ENCODE results near the gene ACOX3.

DNA sequence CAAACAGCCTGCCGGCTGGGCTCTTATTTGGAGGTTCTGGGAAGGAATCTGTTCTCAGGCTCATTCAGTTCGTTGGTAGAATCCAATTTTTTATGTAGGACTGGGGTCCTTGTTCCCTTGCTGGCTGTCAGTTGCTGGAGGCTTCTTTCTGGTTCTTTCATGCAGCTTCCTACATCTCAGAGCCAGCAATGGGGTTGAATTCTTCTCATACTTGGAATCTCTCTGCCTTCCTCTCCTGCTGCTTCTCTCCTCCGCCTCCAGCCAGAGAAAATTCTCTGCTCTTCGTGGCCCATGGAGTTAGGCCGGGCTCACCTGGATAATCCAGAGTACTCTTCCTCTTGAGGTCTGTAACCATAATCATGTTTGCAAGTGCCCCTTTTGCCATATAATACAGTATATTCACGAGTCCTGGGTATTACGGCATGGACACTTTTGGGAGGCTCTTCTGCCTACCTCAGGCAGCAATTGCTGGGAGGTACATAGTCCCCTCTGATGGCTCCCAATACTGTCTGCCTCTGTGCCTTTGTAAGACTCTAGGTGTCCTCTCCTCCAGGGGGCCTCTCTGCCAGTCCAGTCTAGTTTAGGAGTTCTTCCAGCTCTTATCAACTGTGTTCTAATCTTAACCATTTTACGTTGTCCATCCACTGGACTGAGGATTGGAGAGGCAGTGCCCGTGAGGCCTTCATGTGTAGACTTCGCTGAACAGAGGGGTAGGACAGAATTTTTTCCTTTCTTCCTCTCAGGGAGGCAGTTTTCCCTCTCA lies 2.3 kb upstream of the ACOX3 start:
- TF ChIP-seq, protein P1, sequence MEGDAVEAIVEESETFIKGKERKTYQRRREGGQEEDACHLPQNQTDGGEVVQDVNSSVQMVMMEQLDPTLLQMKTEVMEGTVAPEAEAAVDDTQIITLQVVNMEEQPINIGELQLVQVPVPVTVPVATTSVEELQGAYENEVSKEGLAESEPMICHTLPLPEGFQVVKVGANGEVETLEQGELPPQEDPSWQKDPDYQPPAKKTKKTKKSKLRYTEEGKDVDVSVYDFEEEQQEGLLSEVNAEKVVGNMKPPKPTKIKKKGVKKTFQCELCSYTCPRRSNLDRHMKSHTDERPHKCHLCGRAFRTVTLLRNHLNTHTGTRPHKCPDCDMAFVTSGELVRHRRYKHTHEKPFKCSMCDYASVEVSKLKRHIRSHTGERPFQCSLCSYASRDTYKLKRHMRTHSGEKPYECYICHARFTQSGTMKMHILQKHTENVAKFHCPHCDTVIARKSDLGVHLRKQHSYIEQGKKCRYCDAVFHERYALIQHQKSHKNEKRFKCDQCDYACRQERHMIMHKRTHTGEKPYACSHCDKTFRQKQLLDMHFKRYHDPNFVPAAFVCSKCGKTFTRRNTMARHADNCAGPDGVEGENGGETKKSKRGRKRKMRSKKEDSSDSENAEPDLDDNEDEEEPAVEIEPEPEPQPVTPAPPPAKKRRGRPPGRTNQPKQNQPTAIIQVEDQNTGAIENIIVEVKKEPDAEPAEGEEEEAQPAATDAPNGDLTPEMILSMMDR (IDR thresholded peaks at IDR 0.05), result no peak
- no peak for TF ChIP-seq EP300 (IDR thresholded peaks at IDR 0.05)

All from esophagus muscularis mucosa (tissue), 3 donors.